Right atrium auricular region (tissue), 2 donors: ENCODE data around the gene PPP2R2C. TPM values are rescaled to one million over a fixed set of nuclear protein-coding genes. Genes with fewer than 3 reads are reported as not detected.

Source experiments
- DNase-seq: peaks from one replicate; pipeline ENCODE4 v3.0.0-alpha.2; 2019; ENCODE audit warnings: low spot score
- H3K27ac ChIP-seq, 2 donors: fragments of 200-600 bp; sonication (generic); 1 replicate in 1 of 2; 2 replicates in 1 of 2; pipeline ENCODE4 v1.5.1; 2016 to 2019
- H3K27me3 ChIP-seq, 2 donors: fragments of 200-600 bp; sonication (generic); one replicate each; pipeline versions ENCODE4 v1.5.1 to v1.6.0; 2017 to 2019
- H3K36me3 ChIP-seq: fragments of 200-600 bp; sonication (generic); one replicate; pipeline ENCODE4 v1.5.1; 2016
- H3K4me1 ChIP-seq, 2 donors: fragments of 200-600 bp; sonication (generic); one replicate each; pipeline versions ENCODE4 v1.5.1 to v1.6.0; 2017 to 2019
- H3K4me3 ChIP-seq, 2 donors: fragments of 200-600 bp; sonication (generic); 1 replicate in 1 of 2; 2 replicates in 1 of 2; pipeline ENCODE4 v1.5.1; 2017 to 2019; ENCODE audit warnings: mild to moderate bottlenecking in 1 of 2, moderate library complexity in 1 of 2
- H3K9me3 ChIP-seq, 2 donors: fragments of 200-600 bp; sonication (generic); one replicate each; pipeline ENCODE4 v1.5.1; 2019
- CTCF ChIP-seq, 2 donors: fragments of 200-600 bp; sonication (generic); IDR thresholded peaks; one replicate each; pipeline ENCODE4 v1.5.1; 2019; ENCODE audit warnings: antibody characterized with exemption in 2 of 2
- total RNA-seq, 2 donors: library from RNA; depleted of rRNA; stranded (reverse); fragments of >200 nt; gene quantifications; one replicate each; pipeline ENCODE4 v1.1.0, GENCODE V29; 2016

Gene PPP2R2C
- total RNA-seq, 2 donors from 2014 or later, result 4.6 to 5.7 TPM

DNA sequence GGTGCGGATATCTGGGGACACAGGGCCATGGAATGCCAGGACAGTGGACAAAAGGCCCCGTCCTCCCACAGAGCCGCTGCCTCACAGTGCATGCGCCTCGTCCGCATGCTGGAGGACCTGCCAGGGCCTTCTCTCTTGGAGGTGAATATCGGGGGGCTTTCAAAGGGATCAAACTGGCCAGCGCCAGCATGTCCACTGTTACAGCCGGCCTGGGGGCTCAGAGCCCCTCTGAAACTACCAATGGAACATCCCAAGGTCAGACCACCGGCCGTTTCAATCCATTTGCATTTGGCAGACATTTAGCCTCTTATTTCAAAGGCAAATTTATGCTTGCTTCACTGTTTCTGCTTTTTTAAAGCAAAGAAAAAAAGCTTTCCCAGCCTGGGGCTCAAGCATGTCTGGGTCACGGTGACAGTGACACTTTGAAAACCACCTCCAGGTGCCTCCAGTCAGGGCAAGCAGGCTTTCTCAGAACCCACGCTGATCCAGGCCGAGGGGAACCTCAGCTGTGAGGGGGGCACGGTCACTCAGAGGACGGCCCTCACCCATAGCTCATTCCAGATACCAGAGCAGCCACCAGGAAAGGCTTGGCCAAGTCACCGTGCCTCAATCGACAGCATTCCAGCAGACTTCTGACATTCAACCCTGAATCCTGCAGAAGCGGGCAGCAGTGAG is 57.2 kb downstream of the PPP2R2C start:
- Histone ChIP-seq H3K9me3 (no peaks in the 10 kb centered on the region), H3K4me3 (no peak overlapping the region), H3K27ac (no peak overlapping the region), H3K27me3 (no peaks in the 10 kb centered on the region), H3K36me3 (no peaks in the 10 kb centered on the region), H3K4me1 (no peaks in the 10 kb centered on the region)
- DNase-seq, result no peak
- no peak for TF ChIP-seq CTCF (IDR thresholded peaks at IDR 0.05)

DNA sequence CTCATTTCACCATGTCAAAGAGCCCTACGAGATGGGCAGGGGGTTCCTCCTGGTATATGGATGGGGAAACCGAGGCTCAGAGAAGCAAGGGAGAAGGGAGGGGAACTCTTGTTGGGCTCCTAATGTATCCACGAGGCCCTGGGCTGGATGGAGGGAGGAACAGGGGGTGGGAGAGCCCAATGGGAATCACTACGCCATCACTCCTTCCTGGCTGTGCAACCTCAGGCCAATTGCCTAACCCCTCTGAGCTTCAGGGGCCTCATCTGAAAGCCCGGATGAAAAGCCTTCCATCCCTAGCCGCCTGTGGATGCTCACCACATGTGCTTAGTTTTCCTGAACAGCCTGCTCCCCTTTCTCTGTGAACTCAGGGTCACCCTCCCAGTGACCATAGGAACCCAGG is 57.8 kb downstream of the PPP2R2C start:
- Histone ChIP-seq H3K27ac (no peak overlapping the region), H3K36me3 (no peaks in the 10 kb centered on the region), H3K27me3 (no peaks in the 10 kb centered on the region), H3K9me3 (no peaks in the 10 kb centered on the region), H3K4me1 (no peaks in the 10 kb centered on the region), H3K4me3 (no peak overlapping the region)
- no peak for DNase-seq
- no peak for TF ChIP-seq CTCF (IDR thresholded peaks at IDR 0.05)

DNA sequence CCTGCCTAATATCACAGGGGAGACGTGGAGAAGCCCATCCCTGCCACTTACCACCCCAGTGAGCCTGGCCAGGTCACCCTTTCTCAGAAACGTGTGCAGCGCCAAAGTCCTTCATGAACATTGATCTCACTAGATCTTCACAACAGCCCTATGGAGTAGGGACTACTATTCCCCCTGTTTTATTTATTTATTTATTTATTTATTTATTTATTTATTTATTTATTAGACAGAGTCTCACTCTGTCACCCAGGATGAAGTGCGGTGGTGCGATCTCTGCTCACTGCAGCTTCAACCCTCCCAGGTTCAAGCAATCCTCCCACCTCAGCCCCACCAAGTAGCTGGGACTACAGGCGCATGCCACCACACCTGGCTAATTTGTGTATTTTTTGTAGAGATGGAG is 61.8 kb downstream of the PPP2R2C start:
- no peak for TF ChIP-seq CTCF (IDR thresholded peaks at IDR 0.05)
- Histone ChIP-seq H3K4me3 (no peak overlapping the region), H3K4me1 (no peaks in the 10 kb centered on the region), H3K27me3 (no peaks in the 10 kb centered on the region), H3K9me3 (no peaks in the 10 kb centered on the region), H3K27ac (no peak overlapping the region), H3K36me3 (no peaks in the 10 kb centered on the region)
- DNase-seq, result no peak

- Histone ChIP-seq H3K27me3 (no peaks in the 10 kb centered on the region), H3K36me3 (no peaks in the 10 kb centered on the region), H3K27ac (no peak overlapping the region), H3K4me3 (no peak overlapping the region), H3K4me1 (no peaks in the 10 kb centered on the region), H3K9me3 (no peaks in the 10 kb centered on the region)
- no peak for TF ChIP-seq CTCF (IDR thresholded peaks at IDR 0.05)
- DNase-seq, result no peak
Observed at GRCh38 chr4:6410068-6410467, 62.3 kb downstream of the PPP2R2C start.

- Histone ChIP-seq H3K9me3 (no peaks in the 10 kb centered on the region), H3K27me3 (no peaks in the 10 kb centered on the region), H3K4me1 (no peaks in the 10 kb centered on the region), H3K36me3 (no peaks in the 10 kb centered on the region), H3K27ac (no peak overlapping the region), H3K4me3 (no peak overlapping the region)
- no peak for DNase-seq
- no peak for TF ChIP-seq CTCF (IDR thresholded peaks at IDR 0.05)
Observed at GRCh38 chr4:6409381-6409780, 63.0 kb downstream of the PPP2R2C start.

DNA sequence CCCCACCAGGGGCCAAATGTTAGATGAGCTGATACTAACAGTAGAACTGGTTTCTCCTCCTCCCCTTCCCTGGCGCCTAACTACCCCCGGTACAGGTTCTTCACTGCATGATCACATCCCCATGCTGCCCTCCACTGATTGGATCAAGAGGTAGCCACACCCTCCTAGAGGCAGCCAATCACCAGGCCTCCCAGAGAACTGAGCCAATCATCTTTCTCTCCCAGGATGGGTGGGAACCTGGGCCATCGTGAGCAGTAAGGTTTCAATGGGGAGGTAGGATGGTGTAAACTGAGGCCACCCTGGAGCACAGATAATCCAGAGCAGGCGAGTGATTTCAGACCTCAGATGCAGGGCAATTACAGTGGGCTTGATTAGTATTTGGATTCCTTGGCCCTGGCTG is 64.2 kb downstream of the PPP2R2C start:
- Histone ChIP-seq H3K4me3 (no peak overlapping the region), H3K9me3 (no peaks in the 10 kb centered on the region), H3K27me3 (no peaks in the 10 kb centered on the region), H3K4me1 (no peaks in the 10 kb centered on the region), H3K36me3 (no peaks in the 10 kb centered on the region), H3K27ac (no peak overlapping the region)
- TF ChIP-seq CTCF (IDR thresholded peaks at IDR 0.05), result no peak
- DNase-seq, result no peak
